ENCODE measurements around the gene GC. TPM values are rescaled to one million over a fixed set of nuclear protein-coding genes. Genes with fewer than 3 reads are reported as not detected.
A peak's percentile ranks its signal among the peaks of the same experiment; 100 is the strongest.

GC gene
- total RNA-seq, 1 experiment from 2014 or later = not detected

- Histone ChIP-seq H3K23ac (ENCODE audit: insufficient read length, low read depth, low read length) (no peak overlapping the region), H3K14ac (ENCODE audit: insufficient read depth, low read length) (no peak overlapping the region), H3K18ac (ENCODE audit: insufficient read length, low read depth, low read length) (no peak overlapping the region), H2AFZ (ENCODE audit: low read length) (no peak overlapping the region), H3K4me1 (ENCODE audit: insufficient read depth, low read length) (no peaks in the 10 kb centered on the region), H3K4me2 (ENCODE audit: insufficient read depth, insufficient read length, low read length) (no peak overlapping the region), H4K5ac (ENCODE audit: insufficient read length, low read depth, low read length) (no peak overlapping the region), H4K8ac (replicated peaks; ENCODE audit: insufficient read length, low read depth, low read length) (no peak overlapping the region), H2BK5ac (ENCODE audit: insufficient read length, low read length) (no peak overlapping the region), H2AK5ac (ENCODE audit: insufficient read length, low read length) (no peak overlapping the region), H3K79me2 (ENCODE audit: insufficient read depth, low read length) (no peaks in the 10 kb centered on the region), H3K56ac (ENCODE audit: insufficient read length, low read depth, low read length) (no peak overlapping the region), H2BK12ac (ENCODE audit: insufficient read length, low read depth, low read length) (no peak overlapping the region), H4K91ac (ENCODE audit: insufficient read length, low read depth, low read length) (no peak overlapping the region), H3K79me1 (ENCODE audit: insufficient read depth, low read depth, low read length, poor library complexity, severe bottlenecking) (no peaks in the 10 kb centered on the region), H3K27me3 (ENCODE audit: insufficient read depth, low read length) (no peaks in the 10 kb centered on the region), H3K27ac (ENCODE audit: insufficient read length, low read depth, low read length) (no peak overlapping the region), H3K9me3 (ENCODE audit: control insufficient read depth, low read depth, low read length) (no peaks in the 10 kb centered on the region), H2BK20ac (ENCODE audit: low read depth, low read length, poor library complexity, severe bottlenecking) (no peak overlapping the region), H3K23me2 (ENCODE audit: insufficient read length, low read depth, low read length, poor library complexity, severe bottlenecking) (no peaks in the 10 kb centered on the region), H2BK15ac (ENCODE audit: low read depth, low read length) (no peak overlapping the region), H2BK120ac (ENCODE audit: low read depth, low read length, poor library complexity, severe bottlenecking) (no peak overlapping the region), H3K9ac (ENCODE audit: extremely low read depth, insufficient read length, low read length) (no peak overlapping the region), H3K4ac (ENCODE audit: low read depth, low read length) (no peak overlapping the region), H3T11ph (ENCODE audit: low read length) (no peak overlapping the region), H4K20me1 (ENCODE audit: control insufficient read depth, insufficient read depth, insufficient read length) (no peaks in the 10 kb centered on the region)
- Mint-ChIP-seq H3K9me3 (peaks cover 0 to 5% of the 10 kb centered on the region in 2 experiments; a peak in 1 of 5 replicates), H3K4me3 (no peak overlapping the region), H3K4me1 (peaks cover 12 to 27% of the 10 kb centered on the region in 2 experiments), H3K27ac (peak overlapping the region in 2 of 3 experiments; percentile 15 to 53; a peak in 2 of 7 replicates), H3K27me3 (ENCODE audit: low read depth) (no peaks in the 10 kb centered on the region), H3K36me3 (ENCODE audit: insufficient read depth in 1 of 3, low read depth in 3 of 3) (peaks cover 4 to 12% (median 11%) of the 10 kb centered on the region in 3 experiments; a peak in 5 of 7 replicates)
- TF ChIP-seq, protein P1, sequence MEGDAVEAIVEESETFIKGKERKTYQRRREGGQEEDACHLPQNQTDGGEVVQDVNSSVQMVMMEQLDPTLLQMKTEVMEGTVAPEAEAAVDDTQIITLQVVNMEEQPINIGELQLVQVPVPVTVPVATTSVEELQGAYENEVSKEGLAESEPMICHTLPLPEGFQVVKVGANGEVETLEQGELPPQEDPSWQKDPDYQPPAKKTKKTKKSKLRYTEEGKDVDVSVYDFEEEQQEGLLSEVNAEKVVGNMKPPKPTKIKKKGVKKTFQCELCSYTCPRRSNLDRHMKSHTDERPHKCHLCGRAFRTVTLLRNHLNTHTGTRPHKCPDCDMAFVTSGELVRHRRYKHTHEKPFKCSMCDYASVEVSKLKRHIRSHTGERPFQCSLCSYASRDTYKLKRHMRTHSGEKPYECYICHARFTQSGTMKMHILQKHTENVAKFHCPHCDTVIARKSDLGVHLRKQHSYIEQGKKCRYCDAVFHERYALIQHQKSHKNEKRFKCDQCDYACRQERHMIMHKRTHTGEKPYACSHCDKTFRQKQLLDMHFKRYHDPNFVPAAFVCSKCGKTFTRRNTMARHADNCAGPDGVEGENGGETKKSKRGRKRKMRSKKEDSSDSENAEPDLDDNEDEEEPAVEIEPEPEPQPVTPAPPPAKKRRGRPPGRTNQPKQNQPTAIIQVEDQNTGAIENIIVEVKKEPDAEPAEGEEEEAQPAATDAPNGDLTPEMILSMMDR (conservative IDR thresholded peaks at IDR 0.05) = no peak
- no peak for DNase-seq
- no CpG with 5 or more reads among the region's 2 CpGs for WGBS (ENCODE audit: extremely low coverage, insufficient read length, low lambda C conversion rate)
Observed at GRCh38 chr4:71771613-71772012, 12.3 kb downstream of the GC start.
